Endothelial cell of umbilical vein (primary cell): ENCODE data around the gene FZD10. TPM values are rescaled to one million over a fixed set of nuclear protein-coding genes. Genes with fewer than 3 reads are reported as not detected.

Source experiments
- BruUV-seq: library from RNA; stranded (reverse); fragments of 400-500 nt; replicated peaks from 2 replicates; lab custom pipeline; 2021; lab: Mats Ljungman, UMichigan
- CTCF ChIA-PET: fragments of 300-600, 350-600 bp; sonication (Branson Sonifier 250); formaldehyde crosslinking; loops from one replicate; lab custom pipeline; 2021; ENCODE audit warnings: antibody characterized with exemption, inconsistent platforms; lab: Charles Lee
- POLR2A ChIA-PET: fragments of 300-600, 350-600 bp; sonication (Branson Sonifier 250); formaldehyde crosslinking; loops from one replicate; lab custom pipeline; 2021; ENCODE audit warnings: antibody characterized with exemption, inconsistent platforms; lab: Charles Lee
- DNase-seq: peaks from one replicate; pipeline ENCODE4 v3.0.0-alpha.2; 2011; ENCODE audit warnings: low read depth, low spot score
- FAIRE-seq: peaks from 2 replicates; lab custom pipeline; 2011; peaks lifted over from hg19 to GRCh38; lab: Jason Lieb, UNC
- H2AFZ ChIP-seq: 2 replicates; pipeline ENCODE4 v1.6.0; 2012; ENCODE audit warnings: low read depth, low read length, control low read depth, inconsistent platforms
- H3K27ac ChIP-seq: 2 replicates; pipeline ENCODE4 v1.5.1; 2011; ENCODE audit warnings: low read depth, mild to moderate bottlenecking, control low read depth, low read length, moderate library complexity; ENCODE audit not compliant: insufficient read depth
- H3K27me3 ChIP-seq, 2 experiments: 2 replicates each; pipeline versions ENCODE4 v1.6.0 to v1.6.1; 2011; ENCODE audit warnings: low read length in 2 of 2, mixed read lengths in 1 of 2; ENCODE audit not compliant: control insufficient read depth in 2 of 2, insufficient read depth in 2 of 2
- H3K36me3 ChIP-seq, 2 experiments: 2 replicates in 1 of 2; 3 replicates in 1 of 2; pipeline ENCODE4 v1.5.1; 2011; ENCODE audit warnings: low read length in 2 of 2, mild to moderate bottlenecking in 1 of 2, moderate library complexity in 1 of 2; ENCODE audit not compliant: control insufficient read depth in 2 of 2, insufficient read depth in 2 of 2; ENCODE audit errors: extremely low read depth in 1 of 2
- H3K4me1 ChIP-seq: 3 replicates; pipeline ENCODE4 v1.5.1; 2011; ENCODE audit warnings: mild to moderate bottlenecking, low read length; ENCODE audit not compliant: control insufficient read depth, insufficient read depth; ENCODE audit errors: extremely low read depth
- H3K4me2 ChIP-seq: 2 replicates; pipeline ENCODE4 v1.6.1; 2011; ENCODE audit warnings: low read length, control low read depth, mixed read lengths; ENCODE audit not compliant: insufficient read depth
- H3K4me3 ChIP-seq, 3 experiments: fragments of 200-600 bp in 1 of 3; sonication (generic), shearing (Covaris generic) in 1 of 3; replicated peaks in 1 of 3; 2 replicates each; pipeline ENCODE4 v1.5.1; 2011 to 2016; ENCODE audit warnings: control low read depth in 3 of 3, low read length in 3 of 3, mild to moderate bottlenecking in 2 of 3, inconsistent platforms in 1 of 3, low read depth in 1 of 3, moderate library complexity in 1 of 3; ENCODE audit not compliant: insufficient read depth in 1 of 3
- H3K79me2 ChIP-seq: 2 replicates; pipeline ENCODE4 v1.6.0; 2012; ENCODE audit warnings: low read length, inconsistent platforms; ENCODE audit not compliant: control insufficient read depth, insufficient read depth
- H3K9ac ChIP-seq: replicated peaks from 2 replicates; pipeline ENCODE3; 2011; ENCODE audit warnings: low read length, control low read depth; ENCODE audit not compliant: insufficient read depth; ENCODE audit errors: extremely low read depth
- H3K9me1 ChIP-seq: replicated peaks from 3 replicates; pipeline ENCODE4 v1.6.0; 2011; ENCODE audit warnings: mild to moderate bottlenecking, low read length; ENCODE audit not compliant: control insufficient read depth, insufficient read depth; ENCODE audit errors: extremely low read depth
- H3K9me3 ChIP-seq: replicated peaks from 2 replicates; pipeline ENCODE4 v1.5.1; 2012; ENCODE audit warnings: low read length, inconsistent platforms; ENCODE audit not compliant: control insufficient read depth, insufficient read depth
- H4K20me1 ChIP-seq: replicated peaks from 2 replicates; pipeline ENCODE3; 2011; ENCODE audit warnings: mild to moderate bottlenecking, low read length; ENCODE audit not compliant: control insufficient read depth, insufficient read depth; ENCODE audit errors: extremely low read depth
- EZH2 ChIP-seq: IDR thresholded peaks from 2 replicates; pipeline ENCODE4 v1.6.1; 2012; ENCODE audit warnings: borderline replicate concordance, low read depth, mild to moderate bottlenecking, moderate library complexity, low read length, inconsistent platforms; ENCODE audit not compliant: severe bottlenecking
- FOS ChIP-seq: IDR thresholded peaks from 2 replicates; pipeline ENCODE4 v1.6.1; 2011; ENCODE audit warnings: mild to moderate bottlenecking, low read length, moderate library complexity, borderline replicate concordance; ENCODE audit not compliant: insufficient read depth
- GATA2 ChIP-seq: IDR thresholded peaks from 2 replicates; pipeline ENCODE4 v1.7.0; 2011; ENCODE audit warnings: low read depth, mild to moderate bottlenecking, moderate library complexity, mixed read lengths, low read length; ENCODE audit not compliant: insufficient read length, insufficient read depth
- JUN ChIP-seq: IDR thresholded peaks from 2 replicates; pipeline ENCODE4 v1.6.1; 2011; ENCODE audit warnings: borderline replicate concordance, low read depth; ENCODE audit not compliant: insufficient read length, insufficient read depth
- MYC ChIP-seq: IDR thresholded peaks from one replicate; pipeline ENCODE4 v1.6.1; 2011; ENCODE audit warnings: mild to moderate bottlenecking, low read depth, low read length
- POLR2A ChIP-seq: IDR thresholded peaks from 2 replicates; pipeline ENCODE4 v1.6.1; 2012; ENCODE audit warnings: low read depth, mild to moderate bottlenecking, control low read depth, low read length
- POLR2AphosphoS5 ChIP-seq: IDR thresholded peaks from 2 replicates; pipeline ENCODE4 v1.6.1; 2012; ENCODE audit warnings: low read depth, mild to moderate bottlenecking, control low read depth, low read length, moderate library complexity; ENCODE audit not compliant: insufficient read depth
- dilution Hi-C: fragments of 300-500 bp; cut with MboI; formaldehyde crosslinking; loops from one replicate; pipeline ENCODE4 v1.15.0; 2019; ENCODE audit warnings: low sequenced_read_pairs; ENCODE audit not compliant: extremely low pct_ligation_motif_present
- intact Hi-C: fragments of 100-400 bp; cut with micrococcal nuclease; formaldehyde crosslinking; loops from one replicate; pipeline ENCODE4 v1.10.0; 2022
- polyA plus RNA-seq, 4 experiments: library from polyadenylated mRNA; depleted of rRNA in 3 of 4; stranded (reverse) in 3 of 4; unstranded in 1 of 4; fragments of >200 nt; gene quantifications; 2 replicates each; pipeline versions ENCODE4 v1.2.1 to v1.2.3, GENCODE V29; 2011 to 2012; ENCODE audit warnings: missing spikeins in 1 of 4
- total RNA-seq: library from RNA; stranded (reverse); gene quantifications from 2 replicates; pipeline ENCODE4 v1.2.3, GENCODE V29; 2021
- TF ChIP-seq, protein P1 (sequence below): IDR thresholded peaks from 2 replicates; pipeline ENCODE4 v1.6.1; 2011; ENCODE audit not compliant: insufficient read depth, insufficient read length
- TF ChIP-seq, protein P2 (sequence below), 2 donors: IDR thresholded peaks; 1 replicate in 1 of 2; 2 replicates in 1 of 2; pipeline ENCODE4 v1.5.1; 2011; ENCODE audit warnings: low read length in 2 of 2, mild to moderate bottlenecking in 2 of 2, moderate library complexity in 2 of 2, control low read depth in 1 of 2, inconsistent platforms in 1 of 2, low read depth in 1 of 2; ENCODE audit not compliant: insufficient read depth in 1 of 2; ENCODE audit errors: extremely low read depth in 1 of 2

The FZD10 gene
- total and polyA plus RNA-seq, 2 donors (not counting 3 experiments of a cell fraction or from before 2014, with no cell fraction given): not detected

DNA sequence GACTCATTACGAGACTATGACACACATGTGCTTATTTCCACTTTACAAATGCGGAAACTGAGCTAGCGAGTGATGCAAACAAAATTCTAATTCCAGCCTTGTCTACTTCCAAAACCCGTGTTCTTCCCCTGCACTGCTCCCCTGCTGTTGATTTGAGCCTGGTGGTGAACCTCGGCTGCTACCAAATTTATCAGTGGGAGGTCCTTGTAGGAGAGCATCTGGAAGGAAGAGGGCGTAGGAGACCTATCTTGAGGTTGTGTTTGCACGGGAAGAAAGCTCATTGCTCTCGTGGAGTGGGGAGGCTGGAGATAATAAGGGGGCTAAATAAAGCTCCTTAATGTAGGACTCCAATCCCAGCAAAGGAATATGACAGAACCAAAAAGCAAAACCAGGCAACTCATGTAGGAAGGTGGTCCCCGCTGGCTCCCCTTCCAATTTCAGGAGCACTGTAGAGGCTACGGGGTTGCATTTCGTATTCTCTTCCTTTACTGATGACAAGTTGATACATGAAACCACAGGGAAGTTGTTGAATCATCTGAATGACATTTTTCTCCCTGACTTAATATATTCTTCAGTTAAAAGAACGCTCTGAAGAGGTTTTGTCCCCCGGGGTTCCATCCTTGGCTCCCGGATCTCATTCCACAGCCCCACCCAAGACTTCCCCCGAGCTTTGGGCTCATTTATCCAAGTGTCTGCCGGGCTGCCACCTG is 52.6 kb downstream of the FZD10 start:
- DNase-seq (no peak), FAIRE-seq (no peak)
- H3K27me3 ChIP-seq: no peaks in the 10 kb centered on the region
- H3K9me1 ChIP-seq: no peaks in the 10 kb centered on the region
- no peaks in the 10 kb centered on the region for H4K20me1 ChIP-seq
- intact Hi-C loops: no loop called here
- H3K9me3 ChIP-seq: peaks cover 5% of the 10 kb centered on the region
- H3K4me2 ChIP-seq: no peak overlapping the region
- CTCF ChIA-PET: no interaction called here
- no peak overlapping the region for H3K9ac ChIP-seq
- no peaks in the 10 kb centered on the region for H3K4me1 ChIP-seq
- no peaks in the 10 kb centered on the region for H3K36me3 ChIP-seq
- no TSS peak for BruUV-seq
- H3K4me3 ChIP-seq: no peak overlapping the region
- POLR2A ChIA-PET: no interaction called here
- H2AFZ ChIP-seq: no peak overlapping the region
- TF ChIP-seq GATA2 (no peak), MYC (no peak), FOS (no peak), POLR2A (no peak), POLR2AphosphoS5 (no peak), JUN (no peak), EZH2 (no peak)
- TF ChIP-seq, protein P1, sequence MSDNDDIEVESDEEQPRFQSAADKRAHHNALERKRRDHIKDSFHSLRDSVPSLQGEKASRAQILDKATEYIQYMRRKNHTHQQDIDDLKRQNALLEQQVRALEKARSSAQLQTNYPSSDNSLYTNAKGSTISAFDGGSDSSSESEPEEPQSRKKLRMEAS: no peak
- TF ChIP-seq, protein P2, sequence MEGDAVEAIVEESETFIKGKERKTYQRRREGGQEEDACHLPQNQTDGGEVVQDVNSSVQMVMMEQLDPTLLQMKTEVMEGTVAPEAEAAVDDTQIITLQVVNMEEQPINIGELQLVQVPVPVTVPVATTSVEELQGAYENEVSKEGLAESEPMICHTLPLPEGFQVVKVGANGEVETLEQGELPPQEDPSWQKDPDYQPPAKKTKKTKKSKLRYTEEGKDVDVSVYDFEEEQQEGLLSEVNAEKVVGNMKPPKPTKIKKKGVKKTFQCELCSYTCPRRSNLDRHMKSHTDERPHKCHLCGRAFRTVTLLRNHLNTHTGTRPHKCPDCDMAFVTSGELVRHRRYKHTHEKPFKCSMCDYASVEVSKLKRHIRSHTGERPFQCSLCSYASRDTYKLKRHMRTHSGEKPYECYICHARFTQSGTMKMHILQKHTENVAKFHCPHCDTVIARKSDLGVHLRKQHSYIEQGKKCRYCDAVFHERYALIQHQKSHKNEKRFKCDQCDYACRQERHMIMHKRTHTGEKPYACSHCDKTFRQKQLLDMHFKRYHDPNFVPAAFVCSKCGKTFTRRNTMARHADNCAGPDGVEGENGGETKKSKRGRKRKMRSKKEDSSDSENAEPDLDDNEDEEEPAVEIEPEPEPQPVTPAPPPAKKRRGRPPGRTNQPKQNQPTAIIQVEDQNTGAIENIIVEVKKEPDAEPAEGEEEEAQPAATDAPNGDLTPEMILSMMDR (IDR thresholded peaks at IDR 0.05; ENCODE audit: extremely low read depth in 1 of 2, insufficient read depth in 1 of 2, low read depth in 1 of 2, low read length in 2 of 2): no peak
- dilution Hi-C loops: no loop called here
- no peaks in the 10 kb centered on the region for H3K79me2 ChIP-seq
- no peak overlapping the region for H3K27ac ChIP-seq

Other genes starting within 250 kb of the FZD10 start
- not detected in 2 replicates for gene PIWIL1, start 175.4 kb downstream of the FZD10 start, total RNA-seq
- gene PIWIL1, start 175.4 kb downstream of the FZD10 start, polyA plus RNA-seq: not detected in 2 replicates